CD4-positive, alpha-beta T cell treated with Interferon gamma for 1 hour (primary cell): ENCODE results near the gene RPS6KB2.
"Not testable (repeated sequence)": the region's sequence is repeated elsewhere in the genome, so short reads cannot be mapped to it uniquely, and the experiment has no call there.

ENCODE experiments used
- DNase-seq: peaks from one replicate; pipeline ENCODE4 v3.0.0-alpha.2; 2020

The RPS6KB2 gene

GRCh38 chr11:67397986-67398660 is 30.2 kb upstream of the RPS6KB2 start:
- DNase-seq, result no peak

GRCh38 chr11:67398661-67399563 is 29.4 kb upstream of the RPS6KB2 start:
- DNase-seq, result no peak

DNA sequence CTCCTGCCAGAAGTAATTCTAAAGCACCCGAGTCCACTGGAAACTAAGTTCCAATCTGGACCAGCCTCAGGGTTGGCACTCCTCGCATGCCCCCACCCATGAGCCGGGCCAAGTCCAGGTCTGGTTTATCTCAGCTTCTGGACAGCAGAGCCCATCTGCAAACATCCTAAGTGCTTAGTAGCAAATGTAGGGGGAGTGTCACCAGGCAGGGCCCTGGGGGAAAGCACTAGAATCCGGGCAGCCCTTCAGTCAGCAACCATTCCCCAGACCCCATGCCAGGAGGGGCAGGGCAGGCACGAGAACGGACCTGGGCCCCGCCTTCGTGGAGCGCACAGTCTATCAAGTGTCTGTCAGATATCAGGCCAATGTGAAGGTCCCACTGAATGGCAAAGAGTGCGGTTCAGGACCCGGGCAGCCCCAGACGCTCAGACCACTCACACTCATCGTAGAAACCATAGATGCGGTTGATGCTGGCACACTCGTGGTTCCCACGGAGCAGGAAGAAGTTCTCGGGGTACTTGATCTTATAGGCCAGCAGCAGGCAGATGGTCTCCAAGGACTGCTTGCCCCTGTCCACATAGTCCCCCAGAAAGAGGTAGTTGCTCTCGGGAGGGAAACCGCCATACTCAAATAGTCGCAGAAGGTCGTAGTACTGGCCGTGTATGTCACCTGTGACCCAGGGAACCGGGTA is 27.9 kb upstream of the RPS6KB2 start:
- DNase-seq, result no peak

GRCh38 chr11:67400942-67401494 is 27.3 kb upstream of the RPS6KB2 start:
- no peak for DNase-seq

DNA sequence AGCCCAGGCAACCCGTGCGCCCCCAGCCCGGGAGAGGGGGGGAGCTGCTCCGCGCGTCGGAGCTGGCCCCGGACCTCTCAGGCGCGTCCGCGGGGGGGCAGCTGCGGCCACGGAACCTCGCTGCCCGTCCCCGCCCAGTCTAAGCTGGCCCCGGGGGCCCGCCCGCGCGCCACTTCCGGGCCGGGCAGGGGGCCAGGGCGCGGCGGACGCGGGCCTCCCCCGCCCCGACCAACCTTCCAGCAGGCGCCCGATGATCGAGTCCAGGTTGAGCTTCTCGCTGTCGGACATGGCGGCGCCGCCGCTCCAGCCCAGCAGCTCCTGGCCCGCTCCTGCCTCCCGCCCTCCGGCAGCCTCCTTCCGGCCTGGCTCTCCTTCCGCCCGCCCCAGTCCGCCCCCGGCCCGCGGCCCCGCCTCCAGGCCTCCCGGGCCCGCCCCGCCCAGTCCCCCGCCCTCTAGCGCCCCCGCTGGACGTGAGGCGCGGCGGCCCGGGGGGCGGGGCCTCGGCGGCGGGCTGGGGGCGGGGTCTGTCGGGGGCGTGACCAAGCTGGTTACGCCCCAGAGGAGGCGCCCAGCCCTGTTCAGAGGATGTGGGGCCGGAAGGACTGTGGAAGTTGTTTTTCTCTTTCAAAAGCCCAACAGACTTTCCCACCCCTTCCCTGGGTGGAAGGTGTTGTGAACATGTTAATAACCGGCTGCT is 26.7 kb upstream of the RPS6KB2 start, which contains the start of gene PPP1CA:
TSS of gene PPP1CA (minus strand) at position 364 of the 697 bp plus-strand sequence. CDS start at position 288, 76 bp downstream.
- DNase-seq, result peak; percentile 88

GRCh38 chr11:67402192-67402839 is 26.0 kb upstream of the RPS6KB2 start:
- not testable (repeated sequence) for DNase-seq

- not testable (repeated sequence) for DNase-seq
These were observed 25.2 kb upstream of the RPS6KB2 start for GRCh38 chr11:67403085-67403484.

DNA sequence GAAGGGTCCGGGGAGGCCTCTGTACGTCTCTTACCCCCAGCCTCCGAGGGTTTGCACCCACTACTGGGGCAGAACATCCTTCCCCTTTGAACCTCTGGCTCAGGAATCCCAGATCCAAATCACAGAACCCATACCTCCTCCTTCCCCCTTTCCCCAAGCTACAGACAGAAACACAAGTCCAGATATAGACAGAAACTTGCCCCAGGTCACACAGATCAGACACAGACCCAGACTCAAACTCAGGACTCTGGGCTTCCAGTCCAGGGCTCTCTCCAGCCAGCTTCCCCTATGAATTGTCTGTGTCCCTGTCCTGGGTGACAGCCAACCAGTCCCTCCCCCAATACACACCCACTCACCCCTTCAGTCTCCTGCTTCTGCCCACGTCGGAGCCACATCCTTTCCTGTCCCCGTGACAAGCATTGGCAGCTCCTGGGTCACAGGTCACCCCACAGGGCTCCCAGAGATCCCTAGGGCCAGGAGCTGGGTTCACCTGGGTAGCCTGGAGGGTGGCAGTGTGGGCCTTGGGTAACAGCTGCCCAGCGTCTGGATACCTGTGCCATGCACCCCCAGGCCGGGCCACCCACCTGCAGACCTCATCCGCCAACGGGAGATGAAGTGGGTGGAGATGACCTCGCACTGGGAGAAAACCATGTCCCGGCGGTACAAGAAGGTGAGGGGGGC is 23.6 kb upstream of the RPS6KB2 start:
- peak; percentile 42 for DNase-seq

- DNase-seq, result no peak
These were observed 23.1 kb upstream of the RPS6KB2 start for GRCh38 chr11:67405196-67405567.

DNA sequence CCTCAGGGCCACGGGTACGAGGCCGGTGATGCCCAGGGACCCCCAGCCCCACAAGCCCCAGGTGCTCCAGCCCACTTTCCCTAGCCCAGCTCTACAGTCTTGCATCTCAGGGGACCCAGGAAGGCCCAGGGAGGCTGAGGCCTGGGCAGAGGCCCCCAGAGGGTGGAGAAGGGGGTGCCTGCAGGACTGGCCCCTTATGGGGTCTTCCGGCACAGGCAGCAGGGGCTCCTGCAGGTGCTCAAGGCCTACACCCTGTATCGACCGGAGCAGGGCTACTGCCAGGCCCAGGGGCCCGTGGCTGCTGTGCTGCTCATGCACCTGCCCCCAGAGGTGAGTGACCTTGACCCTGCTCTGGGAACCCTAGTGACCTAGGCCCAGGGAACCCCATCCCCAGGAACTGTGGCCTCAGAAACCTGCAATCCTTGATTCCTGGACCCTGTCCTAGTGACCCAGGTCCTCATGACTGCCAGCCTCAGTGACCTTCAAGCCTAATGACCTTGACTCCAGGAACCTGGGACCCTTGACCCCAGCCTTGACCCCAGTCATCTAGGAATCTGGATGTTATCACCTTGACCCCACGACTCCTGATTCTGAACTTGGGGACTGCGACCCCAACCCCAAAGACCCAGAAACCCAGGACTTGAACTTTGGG is 22.5 kb upstream of the RPS6KB2 start:
- no peak for DNase-seq

- DNase-seq, result no peak
These were observed 21.8 kb upstream of the RPS6KB2 start for GRCh38 chr11:67406420-67406968.

DNA sequence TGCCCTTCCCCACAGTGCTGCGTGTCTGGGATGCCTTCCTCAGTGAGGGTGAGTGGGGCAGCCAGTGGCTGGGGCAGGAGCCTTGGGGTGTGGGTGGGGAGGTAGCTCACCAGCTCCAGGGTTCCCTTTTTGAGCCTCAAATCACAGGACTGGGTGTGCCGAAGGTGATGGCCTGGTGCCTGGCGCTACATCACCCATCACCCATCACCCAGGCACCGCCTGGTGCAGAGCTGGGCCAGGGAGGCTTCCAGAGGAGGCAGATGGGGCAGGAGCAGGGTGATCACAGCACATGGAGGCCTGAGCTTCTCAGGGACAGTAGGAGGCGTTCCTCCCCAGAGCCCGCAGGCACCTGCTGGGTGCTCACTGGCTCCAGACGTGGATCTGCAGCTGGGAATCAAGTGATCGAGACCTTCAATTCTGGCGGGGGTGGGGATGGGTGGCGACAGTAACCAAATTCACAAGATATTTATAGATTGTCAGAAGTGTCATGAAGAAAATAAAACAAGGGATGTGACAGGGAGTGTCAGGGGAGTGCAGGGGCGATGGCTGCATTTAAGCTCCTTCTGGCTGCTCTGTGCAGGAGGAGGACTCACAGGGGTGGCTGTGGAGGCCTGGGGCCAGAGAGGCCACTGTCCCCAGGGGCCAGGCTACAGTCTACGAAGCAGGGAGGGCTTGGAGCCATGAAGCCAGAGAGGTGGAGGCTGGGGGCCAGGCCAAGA is 21.2 kb upstream of the RPS6KB2 start:
- no peak for DNase-seq

DNA sequence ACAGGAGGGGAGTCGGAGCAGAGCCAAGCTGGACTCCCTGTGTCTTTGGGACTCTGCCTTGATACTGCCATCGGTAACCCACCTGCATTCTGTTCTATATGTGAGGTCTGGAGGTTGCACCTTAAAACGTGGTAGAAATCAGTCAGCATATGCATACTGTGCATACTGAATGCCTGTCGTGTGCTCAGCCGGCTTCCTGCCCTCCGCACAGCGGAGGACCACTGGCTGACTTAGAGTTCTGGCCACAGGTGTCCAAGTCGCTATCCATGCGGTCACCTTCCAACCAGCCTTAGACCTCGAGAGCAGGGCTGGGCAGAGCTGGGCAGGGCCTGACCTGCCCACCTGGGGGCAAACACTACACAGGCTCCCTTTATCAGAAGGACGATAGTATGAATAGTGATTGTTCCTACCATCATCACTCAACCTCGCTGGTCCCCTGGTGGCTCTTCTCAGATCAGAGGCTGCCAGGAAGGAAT is 20.6 kb upstream of the RPS6KB2 start:
- DNase-seq, result no peak

DNA sequence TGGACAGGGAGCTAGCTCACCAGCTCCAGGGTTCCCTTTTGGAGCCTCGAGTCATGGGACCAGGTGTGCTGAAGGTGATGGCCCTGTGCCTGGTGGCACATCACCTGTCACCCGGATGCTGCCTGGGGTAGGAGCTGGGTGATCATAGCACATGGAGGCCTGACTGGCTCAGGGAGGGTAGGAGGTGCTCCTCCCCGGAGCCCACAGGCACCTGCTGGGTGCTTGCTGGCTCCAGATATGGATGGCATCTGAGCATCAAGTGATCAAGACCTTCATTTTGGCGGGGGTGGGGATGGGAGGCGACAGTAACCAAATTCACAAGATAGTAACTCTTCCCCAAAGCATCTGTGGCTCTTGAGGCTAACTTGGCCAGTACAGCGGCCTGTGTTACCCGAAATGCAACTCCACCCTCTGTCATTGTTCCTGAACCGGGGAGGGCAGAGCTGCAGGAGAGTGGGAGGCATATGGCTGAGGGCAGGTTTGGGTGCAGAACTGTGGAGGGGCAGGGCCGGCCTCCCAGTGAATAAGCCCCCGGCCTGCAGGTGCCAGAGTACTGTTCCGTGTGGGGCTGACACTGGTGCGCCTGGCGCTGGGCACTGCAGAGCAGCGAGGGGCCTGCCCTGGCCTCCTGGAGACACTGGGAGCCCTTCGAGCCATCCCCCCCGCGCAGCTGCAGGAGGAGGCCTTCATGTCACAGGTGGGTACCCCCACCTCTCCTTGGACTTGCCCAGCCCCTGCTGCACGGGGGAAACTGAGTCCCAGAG is 19.7 kb upstream of the RPS6KB2 start:
- DNase-seq, result no peak

DNA sequence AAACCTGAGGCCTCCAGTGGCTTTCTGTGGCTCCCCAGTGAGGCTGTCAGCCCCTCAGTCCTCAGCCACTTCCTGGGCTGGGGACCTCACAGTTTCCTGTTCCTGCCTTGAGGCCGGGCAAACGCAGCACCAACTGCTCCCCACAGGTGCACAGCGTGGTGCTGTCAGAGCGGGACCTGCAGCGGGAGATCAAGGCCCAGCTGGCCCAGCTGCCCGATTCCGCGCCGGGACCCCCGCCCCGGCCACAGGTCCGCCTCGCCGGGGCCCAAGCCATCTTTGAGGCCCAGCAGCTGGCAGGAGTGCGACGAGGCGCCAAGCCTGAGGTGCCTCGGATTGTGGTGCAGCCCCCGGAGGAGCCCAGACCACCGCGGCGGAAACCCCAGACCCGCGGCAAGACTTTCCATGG is 19.0 kb upstream of the RPS6KB2 start:
- DNase-seq, result peak; percentile 76

DNA sequence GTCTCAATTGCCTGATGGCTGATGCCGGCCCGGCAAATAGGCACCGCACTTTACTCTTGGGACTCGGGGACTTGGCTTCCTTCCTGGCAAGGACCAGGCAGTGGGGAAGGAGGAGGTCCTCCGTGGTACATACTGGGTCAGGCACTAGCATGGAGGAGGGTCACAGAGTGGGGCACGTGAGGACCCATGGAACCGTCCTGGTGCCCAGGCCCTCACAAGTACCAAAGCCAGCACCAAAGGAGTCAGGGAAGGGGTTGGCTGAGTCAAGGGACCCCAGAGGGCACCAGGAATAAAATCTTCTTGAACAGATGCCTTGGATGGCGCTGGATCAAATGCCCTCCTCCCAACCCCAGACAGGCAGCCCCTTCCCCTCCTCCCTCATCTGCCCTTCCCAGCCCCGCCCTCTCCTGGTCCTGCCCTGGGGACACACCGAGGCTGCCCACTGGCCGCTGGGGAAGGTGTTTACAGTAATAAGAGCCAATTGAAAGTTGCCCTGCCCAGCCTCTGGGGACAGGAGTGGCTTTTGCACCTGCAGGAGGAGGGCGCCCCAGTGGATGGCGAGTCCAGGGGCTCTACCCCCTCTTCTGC is 18.4 kb upstream of the RPS6KB2 start:
- peak; percentile 45 for DNase-seq

DNA sequence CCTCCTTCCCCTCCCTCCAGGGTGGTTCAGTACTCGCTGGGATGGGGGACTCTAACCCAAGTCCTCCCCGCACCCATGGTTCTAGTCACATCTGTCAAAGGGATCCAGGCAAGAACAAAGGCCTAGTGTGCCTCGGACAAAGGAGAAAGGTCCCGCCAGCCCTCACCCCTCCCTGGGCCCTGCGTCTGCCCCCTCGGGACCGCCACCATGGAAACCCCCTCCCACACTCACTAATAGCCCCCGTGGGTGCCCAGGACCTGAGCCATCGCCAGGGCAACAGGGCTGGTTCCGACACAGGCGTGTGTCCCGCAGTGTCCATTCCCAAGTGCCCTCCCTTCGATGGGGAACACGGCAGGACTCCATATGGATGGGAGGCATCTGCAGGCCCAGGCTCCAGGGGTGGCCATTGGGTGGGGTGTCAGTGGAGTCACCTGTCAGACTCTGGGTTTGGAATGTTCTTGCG is 17.9 kb upstream of the RPS6KB2 start:
- no peak for DNase-seq
